Natural killer cell (primary cell): Measurements from ENCODE around the gene INSIG1. TPM values are rescaled to one million over a fixed set of nuclear protein-coding genes. Genes with fewer than 3 reads are reported as not detected.

ENCODE experiments used
- ATAC-seq, 3 donors: fragments of 150-1000 bp in 2 of 3; fragments of 200-7000 bp in 1 of 3; cut with Tn5 transposase; 1 replicate in 1 of 3; 2 replicates in 2 of 3; pipeline ENCODE4 v1.10.0; 2021; ENCODE audit warnings: mild to moderate bottlenecking in 2 of 3, moderate library complexity in 2 of 3
- DNase-seq, 2 donors: peaks; one replicate each; pipeline versions ENCODE4 v3.0.0 to v3.0.0-alpha.2; 2013 to 2021; ENCODE audit warnings: mixed read lengths in 1 of 2
- H3K27ac ChIP-seq: one replicate; pipeline ENCODE4 v1.5.1; 2013; ENCODE audit warnings: mild to moderate bottlenecking, low read length
- H3K27me3 ChIP-seq: one replicate; pipeline ENCODE4 v1.6.1; 2013; ENCODE audit warnings: low read length; ENCODE audit not compliant: control insufficient read depth, insufficient read depth
- H3K36me3 ChIP-seq: one replicate; pipeline ENCODE4 v1.6.1; 2013; ENCODE audit warnings: low read length; ENCODE audit not compliant: control insufficient read depth, insufficient read depth
- H3K4me1 ChIP-seq: one replicate; pipeline ENCODE4 v1.6.1; 2013; ENCODE audit warnings: low read length; ENCODE audit not compliant: control insufficient read depth, insufficient read depth
- H3K4me3 ChIP-seq: one replicate; pipeline ENCODE4 v1.5.1; 2013; ENCODE audit warnings: low read length
- H3K9me3 ChIP-seq: one replicate; pipeline ENCODE4 v1.6.1; 2013; ENCODE audit warnings: low read length; ENCODE audit not compliant: control insufficient read depth, insufficient read depth
- H3K27ac Mint-ChIP-seq, 2 donors: one replicate each; pipeline ENCODE4 v1.8.0; 2022; ENCODE audit warnings: mild to moderate bottlenecking in 2 of 2, mixed read lengths in 2 of 2, moderate library complexity in 1 of 2
- H3K27me3 Mint-ChIP-seq, 2 donors: one replicate each; pipeline ENCODE4 v1.8.0; 2022; ENCODE audit warnings: low read depth in 2 of 2, mixed read lengths in 2 of 2
- H3K36me3 Mint-ChIP-seq: one replicate; pipeline ENCODE4 v1.8.0; 2022; ENCODE audit warnings: mixed read lengths
- H3K4me1 Mint-ChIP-seq, 2 donors: one replicate each; pipeline ENCODE4 v1.8.0; 2022; ENCODE audit warnings: mixed read lengths in 2 of 2
- H3K4me3 Mint-ChIP-seq: one replicate; pipeline ENCODE4 v1.8.0; 2022; ENCODE audit warnings: mild to moderate bottlenecking, moderate library complexity, mixed read lengths
- H3K9me3 Mint-ChIP-seq, 2 donors: one replicate each; pipeline ENCODE4 v1.8.0; 2022; ENCODE audit warnings: mixed read lengths in 2 of 2
- WGBS: methylation state at CpG from one replicate; pipeline ENCODE4 v1.1.7; 2013; ENCODE audit warnings: missing lambda C conversion rate; ENCODE audit not compliant: insufficient coverage; 5-methylcytosine and 5-hydroxymethylcytosine counted together
- intact Hi-C: fragments of 100-400 bp; cut with micrococcal nuclease; formaldehyde crosslinking; loops from one replicate; pipeline ENCODE4 v1.14.2; 2022
- total RNA-seq, 4 donors: library from RNA; stranded (reverse); fragments of 120-200 nt in 1 of 4; gene quantifications; one replicate each; pipeline versions ENCODE4 v1.2.3 to v1.2.4, GENCODE V29; 2013 to 2022
- TF ChIP-seq, protein P1 (sequence below): fragments of 200-600 bp; IDR thresholded peaks from one replicate; pipeline ENCODE4 v1.8.0; 2022; ENCODE audit warnings: antibody characterized with exemption

Gene INSIG1
- total RNA-seq, 3 donors from 2014 or later (not counting 1 experiment from before 2014, with no cell fraction given) = 66.7 to 115 (median 84.5) TPM

DNA sequence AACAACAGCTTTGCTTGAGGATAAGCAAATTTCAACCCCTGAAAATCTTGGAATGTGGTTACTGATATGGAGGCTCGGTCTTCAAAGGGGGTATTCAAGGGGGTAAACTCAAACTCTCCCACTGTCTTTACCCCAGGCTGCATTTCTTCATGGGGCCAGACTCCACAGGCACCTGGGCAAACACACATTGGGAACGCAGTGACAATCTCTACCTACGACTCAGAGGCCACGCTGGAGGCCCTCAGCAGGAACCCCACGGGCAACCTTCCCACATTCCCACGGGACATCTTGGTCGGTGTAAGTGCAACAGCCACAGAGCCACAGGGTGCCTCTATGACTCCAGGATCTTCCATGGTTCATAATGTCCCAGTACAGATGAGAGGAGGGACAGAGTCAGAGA, 2.2 kb upstream of the INSIG1 start:
- H3K36me3 ChIP-seq = no peaks in the 10 kb centered on the region
- intact Hi-C loops = loop anchor here (5.0 kb wide), 2 partner anchors 103 to 1597 kb away; partner anchors contain the start of gene LMBR1
- Mint-ChIP-seq H3K4me3 (peak overlapping the region; percentile 87), H3K27ac (peak overlapping the region; percentile 95 to 97), H3K4me1 (peaks cover 45 to 55% of the 10 kb centered on the region in 2 donors), H3K9me3 (no peaks in the 10 kb centered on the region), H3K36me3 (no peaks in the 10 kb centered on the region), H3K27me3 (no peaks in the 10 kb centered on the region)
- 85% methylated on average over 7 of the region's 7 CpGs for WGBS
- H3K27me3 ChIP-seq = no peaks in the 10 kb centered on the region
- DNase-seq (no peak), ATAC-seq (no peak)
- no peak overlapping the region for H3K4me3 ChIP-seq
- TF ChIP-seq, protein P1, sequence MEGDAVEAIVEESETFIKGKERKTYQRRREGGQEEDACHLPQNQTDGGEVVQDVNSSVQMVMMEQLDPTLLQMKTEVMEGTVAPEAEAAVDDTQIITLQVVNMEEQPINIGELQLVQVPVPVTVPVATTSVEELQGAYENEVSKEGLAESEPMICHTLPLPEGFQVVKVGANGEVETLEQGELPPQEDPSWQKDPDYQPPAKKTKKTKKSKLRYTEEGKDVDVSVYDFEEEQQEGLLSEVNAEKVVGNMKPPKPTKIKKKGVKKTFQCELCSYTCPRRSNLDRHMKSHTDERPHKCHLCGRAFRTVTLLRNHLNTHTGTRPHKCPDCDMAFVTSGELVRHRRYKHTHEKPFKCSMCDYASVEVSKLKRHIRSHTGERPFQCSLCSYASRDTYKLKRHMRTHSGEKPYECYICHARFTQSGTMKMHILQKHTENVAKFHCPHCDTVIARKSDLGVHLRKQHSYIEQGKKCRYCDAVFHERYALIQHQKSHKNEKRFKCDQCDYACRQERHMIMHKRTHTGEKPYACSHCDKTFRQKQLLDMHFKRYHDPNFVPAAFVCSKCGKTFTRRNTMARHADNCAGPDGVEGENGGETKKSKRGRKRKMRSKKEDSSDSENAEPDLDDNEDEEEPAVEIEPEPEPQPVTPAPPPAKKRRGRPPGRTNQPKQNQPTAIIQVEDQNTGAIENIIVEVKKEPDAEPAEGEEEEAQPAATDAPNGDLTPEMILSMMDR = no peak
- no peak overlapping the region for H3K27ac ChIP-seq
- H3K9me3 ChIP-seq = no peaks in the 10 kb centered on the region
- peaks cover 28% of the 10 kb centered on the region for H3K4me1 ChIP-seq

DNA sequence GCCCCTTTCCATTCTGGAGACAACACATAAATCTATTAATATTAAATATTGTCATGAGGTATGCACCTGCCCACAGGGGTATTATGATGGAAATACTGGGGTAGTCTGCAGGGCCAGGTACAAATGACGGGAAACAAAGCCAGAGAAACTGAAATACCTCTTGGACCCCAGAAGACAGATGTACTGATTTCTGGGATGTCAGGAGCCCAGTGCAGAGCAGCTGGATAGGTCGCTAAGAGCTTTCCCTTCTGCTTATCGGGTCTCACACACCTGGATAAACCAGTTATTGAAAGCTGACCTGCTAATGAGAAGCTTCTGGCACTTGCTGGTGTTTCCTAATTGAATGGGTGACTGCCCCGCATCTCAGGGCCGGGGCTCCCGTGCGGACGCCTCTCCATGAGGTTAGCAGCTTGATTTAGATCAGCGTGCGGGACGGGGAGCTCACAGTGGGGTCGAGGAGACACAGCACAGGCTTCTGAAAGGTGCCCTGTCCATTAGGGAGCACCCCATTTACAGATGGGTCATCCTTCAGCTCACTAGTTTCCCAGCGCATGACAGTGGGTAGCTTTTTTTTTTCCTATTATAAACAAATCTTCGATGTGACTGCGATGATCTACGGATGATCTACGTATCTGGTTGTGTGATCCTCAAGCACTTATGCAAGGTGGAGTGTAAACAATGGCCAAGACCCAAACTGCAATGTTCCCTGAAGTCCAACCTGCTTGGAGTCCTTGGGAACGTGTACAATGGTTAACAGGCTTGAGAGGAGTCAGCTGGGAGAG, 1.5 kb upstream of the INSIG1 start:
- peak overlapping the region; percentile 63 for H3K4me3 ChIP-seq
- WGBS = 84% methylated on average over 18 of the region's 18 CpGs
- Mint-ChIP-seq H3K27ac (peak overlapping the region; percentile 95 to 97), H3K9me3 (no peaks in the 10 kb centered on the region), H3K36me3 (no peaks in the 10 kb centered on the region), H3K27me3 (no peaks in the 10 kb centered on the region), H3K4me1 (peaks cover 51 to 62% of the 10 kb centered on the region in 2 donors), H3K4me3 (peak overlapping the region; percentile 87)
- H3K4me1 ChIP-seq = peaks cover 34% of the 10 kb centered on the region
- TF ChIP-seq, protein P1 = no peak
- DNase-seq (no peak), ATAC-seq (no peak)
- H3K36me3 ChIP-seq = peaks cover 2% of the 10 kb centered on the region
- H3K27ac ChIP-seq = peak overlapping the region; percentile 94
- no peaks in the 10 kb centered on the region for H3K9me3 ChIP-seq
- intact Hi-C loops = loop anchor here (5.0 kb wide), 2 partner anchors 104 to 1596 kb away; partner anchors contain the start of gene LMBR1
- H3K27me3 ChIP-seq = no peaks in the 10 kb centered on the region

- Histone ChIP-seq H3K27me3 (no peaks in the 10 kb centered on the region), H3K4me1 (peaks cover 34% of the 10 kb centered on the region), H3K4me3 (peak overlapping the region; percentile 63), H3K36me3 (peaks cover 2% of the 10 kb centered on the region), H3K9me3 (no peaks in the 10 kb centered on the region), H3K27ac (peak overlapping the region; percentile 94)
- Mint-ChIP-seq H3K4me3 (peak overlapping the region; percentile 87), H3K36me3 (no peaks in the 10 kb centered on the region), H3K9me3 (no peaks in the 10 kb centered on the region), H3K4me1 (peaks cover 56 to 67% of the 10 kb centered on the region in 2 donors), H3K27ac (peak overlapping the region; percentile 95 to 97), H3K27me3 (no peaks in the 10 kb centered on the region)
- intact Hi-C loops = loop anchor here (1.0 to 5.0 kb wide), 3 partner anchors 105 to 1595 kb away; partner anchors contain the start of genes LMBR1 and PAXIP1
- peak; percentile 39 to 62 (median 45) for ATAC-seq
- peak; percentile 80 to 93 for DNase-seq
- WGBS = under 1% methylated on average over 57 of the region's 57 CpGs
- TF ChIP-seq, protein P1 = peak; percentile 17
Measured at GRCh38 chr7:155296788-155297516, 726 bp upstream of the INSIG1 start.
